Measurements from ENCODE around the gene TRERF1. TPM values are rescaled to one million over a fixed set of nuclear protein-coding genes. Genes with fewer than 3 reads are reported as not detected.

The TRERF1 gene
- total RNA-seq, 2 donors from 2014 or later: 9.5 to 34.8 TPM

- H3K4me1 ChIP-seq (replicated peaks): no peaks in the 10 kb centered on the region
- 94% methylated on average over 1 of the region's 1 CpG for WGBS
- no peaks in the 10 kb centered on the region for H3K9me3 ChIP-seq
- intact Hi-C loops (cut with DNase I): no loop called here
- H3K4me3 ChIP-seq: no peak overlapping the region
- no peak overlapping the region for H3K27ac ChIP-seq
- DNase-seq (ENCODE audit: low spot score): no peak
- H3K36me3 ChIP-seq: no peaks in the 10 kb centered on the region
- no peaks in the 10 kb centered on the region for H3K27me3 ChIP-seq (replicated peaks; ENCODE audit: insufficient read depth)
- TF ChIP-seq POLR2AphosphoS5 (IDR thresholded peaks at IDR 0.05) (no peak), CTCF (IDR thresholded peaks at IDR 0.05) (no peak), POLR2A (IDR thresholded peaks at IDR 0.05) (no peak)
Observed at GRCh38 chr6:42295181-42295580, 156.5 kb downstream of the TRERF1 start.

- no peak overlapping the region for H3K4me3 ChIP-seq
- DNase-seq (ENCODE audit: low spot score): no peak
- TF ChIP-seq POLR2A (IDR thresholded peaks at IDR 0.05) (no peak), CTCF (IDR thresholded peaks at IDR 0.05) (no peak), POLR2AphosphoS5 (IDR thresholded peaks at IDR 0.05) (no peak)
Observed at GRCh38 chr6:42294759-42295158, 157.0 kb downstream of the TRERF1 start.

GRCh38 chr6:42293386-42293977 is 158.2 kb downstream of the TRERF1 start:
- H3K4me3 ChIP-seq: no peak overlapping the region
- H3K27me3 ChIP-seq (replicated peaks; ENCODE audit: insufficient read depth): no peaks in the 10 kb centered on the region
- no peak for TF ChIP-seq POLR2AphosphoS5 (IDR thresholded peaks at IDR 0.05)
- TF ChIP-seq CTCF (IDR thresholded peaks at IDR 0.05): no peak
- TF ChIP-seq POLR2A (IDR thresholded peaks at IDR 0.05): no peak
- intact Hi-C loops (cut with DNase I): no loop called here
- no peaks in the 10 kb centered on the region for H3K4me1 ChIP-seq (replicated peaks)
- H3K9me3 ChIP-seq: no peaks in the 10 kb centered on the region
- no peak overlapping the region for H3K27ac ChIP-seq
- WGBS: 59% methylated on average over 5 of the region's 5 CpGs
- H3K36me3 ChIP-seq: no peaks in the 10 kb centered on the region
- DNase-seq (ENCODE audit: low spot score): no peak

More at GRCh38 chr6:42294759-42295158, 157.0 kb downstream of the TRERF1 start:
- Histone ChIP-seq H3K9me3 (no peaks in the 10 kb centered on the region), H3K4me1 (replicated peaks) (no peaks in the 10 kb centered on the region), H3K36me3 (no peaks in the 10 kb centered on the region), H3K27ac (no peak overlapping the region), H3K27me3 (replicated peaks; ENCODE audit: insufficient read depth) (no peaks in the 10 kb centered on the region)
- intact Hi-C loops (cut with DNase I): no loop called here
- WGBS: 78% methylated on average over 3 of the region's 3 CpGs

GRCh38 chr6:42292004-42292740 is 159.6 kb downstream of the TRERF1 start:
- 83% methylated on average over 9 of the region's 9 CpGs for WGBS
- H3K36me3 ChIP-seq: no peaks in the 10 kb centered on the region
- H3K4me3 ChIP-seq: no peak overlapping the region
- no peaks in the 10 kb centered on the region for H3K9me3 ChIP-seq
- H3K27me3 ChIP-seq (replicated peaks; ENCODE audit: insufficient read depth): no peaks in the 10 kb centered on the region
- TF ChIP-seq CTCF (IDR thresholded peaks at IDR 0.05) (no peak), POLR2AphosphoS5 (IDR thresholded peaks at IDR 0.05) (no peak), POLR2A (IDR thresholded peaks at IDR 0.05) (no peak)
- H3K27ac ChIP-seq: no peak overlapping the region
- no peak for DNase-seq (ENCODE audit: low spot score)
- intact Hi-C loops (cut with DNase I): no loop called here
- H3K4me1 ChIP-seq (replicated peaks): no peaks in the 10 kb centered on the region

GRCh38 chr6:42287756-42288155 is 164.0 kb downstream of the TRERF1 start:
- Histone ChIP-seq H3K4me1 (replicated peaks) (no peaks in the 10 kb centered on the region), H3K27ac (no peak overlapping the region), H3K36me3 (no peaks in the 10 kb centered on the region), H3K9me3 (no peaks in the 10 kb centered on the region), H3K4me3 (no peak overlapping the region), H3K27me3 (replicated peaks; ENCODE audit: insufficient read depth) (no peaks in the 10 kb centered on the region)
- 90% methylated on average over 2 of the region's 2 CpGs for WGBS
- TF ChIP-seq POLR2A (IDR thresholded peaks at IDR 0.05): no peak
- no peak for TF ChIP-seq CTCF (IDR thresholded peaks at IDR 0.05)
- TF ChIP-seq POLR2AphosphoS5 (IDR thresholded peaks at IDR 0.05): no peak
- DNase-seq (ENCODE audit: low spot score): no peak
- intact Hi-C loops (cut with DNase I): no loop called here

All from prostate gland (tissue), 2 donors.